Thyroid gland (tissue), 4 donors: ENCODE measurements around the gene PALMD. TPM values are rescaled to one million over a fixed set of nuclear protein-coding genes. Genes with fewer than 3 reads are reported as not detected.

Source experiments
- DNase-seq, 2 donors: peaks; one replicate each; pipeline ENCODE4 v3.0.0-alpha.2; 2019
- H3K27ac ChIP-seq, 3 donors: fragments of 200-600 bp; sonication (generic); 1 replicate in 2 of 3; 2 replicates in 1 of 3; pipeline ENCODE4 v1.5.1; 2016 to 2019; ENCODE audit warnings: mild to moderate bottlenecking in 1 of 3, moderate library complexity in 1 of 3
- H3K27me3 ChIP-seq: fragments of 200-600 bp; sonication (generic); one replicate; pipeline ENCODE4 v1.5.1; 2019
- H3K36me3 ChIP-seq, 2 donors: fragments of 200-600 bp; sonication (generic); one replicate each; pipeline ENCODE4 v1.5.1; 2016 to 2019
- H3K4me1 ChIP-seq, 2 donors: fragments of 200-600 bp; sonication (generic); one replicate each; pipeline ENCODE4 v1.5.1; 2017 to 2019
- H3K4me3 ChIP-seq, 3 donors: fragments of 200-600 bp; sonication (generic); replicated peaks in 1 of 3; 1 replicate in 2 of 3; 2 replicates in 1 of 3; pipeline ENCODE4 v1.5.1; 2016; ENCODE audit warnings: mild to moderate bottlenecking in 1 of 3
- H3K9me3 ChIP-seq: fragments of 200-600 bp; sonication (generic); one replicate; pipeline ENCODE4 v1.5.1; 2017
- CTCF ChIP-seq, 6 experiments: fragments of 200-600 bp in 3 of 6; fragments of 450-650 bp in 3 of 6; sonication (generic) in 3 of 6; IDR thresholded peaks; one replicate each; pipeline ENCODE4 v1.5.1; 2016 to 2019; ENCODE audit warnings: antibody characterized with exemption in 6 of 6, mild to moderate bottlenecking in 2 of 6, inconsistent platforms in 1 of 6, moderate library complexity in 1 of 6
- POLR2A ChIP-seq, 2 donors: fragments of 450-650 bp; IDR thresholded peaks; one replicate each; pipeline ENCODE4 v1.6.1; 2017; ENCODE audit warnings: antibody characterized with exemption in 2 of 2, mild to moderate bottlenecking in 2 of 2, moderate library complexity in 1 of 2
- WGBS, 2 donors: methylation state at CpG; one replicate each; pipeline ENCODE4 v1.1.5; 2017; 5-methylcytosine and 5-hydroxymethylcytosine counted together
- intact Hi-C: fragments of 100-400 bp; cut with DNase I; formaldehyde crosslinking; loops from one replicate; pipeline ENCODE4 v1.15.1; 2023
- total RNA-seq, 4 donors: library from RNA; depleted of rRNA; stranded (reverse); fragments of >200 nt; gene quantifications; one replicate each; pipeline ENCODE4 v1.2.3, GENCODE V29; 2016

Gene PALMD
- 10 to 100 TPM in 2 of 4 donors, 1 to 10 TPM in 2; 6.9 to 14.1 (median 11.2) TPM for total RNA-seq

- DNase-seq = peak; percentile 53 to 61
- Histone ChIP-seq H3K27ac (peak within 1 kb of the TSS; percentile 70 to 86 (median 71)), H3K9me3 (no peaks in the 10 kb centered on the region), H3K27me3 (no peaks in the 10 kb centered on the region), H3K4me1 (peaks cover 34 to 35% of the 10 kb centered on the region in 2 donors), H3K4me3 (peak within 1 kb of the TSS in 2 of 3 donors; percentile 12 to 29), H3K36me3 (no peaks in the 10 kb centered on the region)
- TF ChIP-seq POLR2A (IDR thresholded peaks at IDR 0.05) (peak in 1 of 2 donors; percentile 41), CTCF (IDR thresholded peaks at IDR 0.05) (no peak)
- WGBS, 2 donors = 14 to 16% methylated on average over 17 of the region's 17 CpGs
- intact Hi-C loops = no loop called here
These were observed at the start of gene PALMD for GRCh38 chr1:99645699-99646531. PALMD (plus strand) TSS chr1:99646113; CDS start chr1:99646318, 205 bp downstream.

- TF ChIP-seq POLR2A (IDR thresholded peaks at IDR 0.05) = no peak
- no peak for TF ChIP-seq CTCF (IDR thresholded peaks at IDR 0.05)
- H3K27ac ChIP-seq = no peak overlapping the region
- H3K9me3 ChIP-seq = no peaks in the 10 kb centered on the region
- no peaks in the 10 kb centered on the region for H3K36me3 ChIP-seq
- no peak overlapping the region for H3K4me3 ChIP-seq
- H3K4me1 ChIP-seq = no peaks in the 10 kb centered on the region
- intact Hi-C loops = no loop called here
- no peak for DNase-seq
- no peaks in the 10 kb centered on the region for H3K27me3 ChIP-seq
- 89 to 95% methylated on average over 2 of the region's 2 CpGs for WGBS, 2 donors
These were observed 47.0 kb upstream of the PALMD start for GRCh38 chr1:99598738-99599411.

- intact Hi-C loops = no loop called here
- no peak overlapping the region for H3K4me3 ChIP-seq
- H3K9me3 ChIP-seq = no peaks in the 10 kb centered on the region
- no peaks in the 10 kb centered on the region for H3K36me3 ChIP-seq
- H3K27ac ChIP-seq = no peak overlapping the region
- 90 to 94% methylated on average over 5 of the region's 5 CpGs for WGBS, 2 donors
- H3K27me3 ChIP-seq = no peaks in the 10 kb centered on the region
- no peaks in the 10 kb centered on the region for H3K4me1 ChIP-seq
- TF ChIP-seq CTCF (IDR thresholded peaks at IDR 0.05) = no peak
- TF ChIP-seq POLR2A (IDR thresholded peaks at IDR 0.05) = no peak
- no peak for DNase-seq
These were observed 46.2 kb upstream of the PALMD start for GRCh38 chr1:99599678-99600175.

GRCh38 chr1:99600782-99601181, 45.1 kb upstream of the PALMD start:
- intact Hi-C loops = no loop called here
- Histone ChIP-seq H3K4me3 (no peak overlapping the region), H3K27me3 (no peaks in the 10 kb centered on the region), H3K27ac (no peak overlapping the region), H3K36me3 (no peaks in the 10 kb centered on the region), H3K4me1 (no peaks in the 10 kb centered on the region), H3K9me3 (no peaks in the 10 kb centered on the region)
- TF ChIP-seq CTCF (IDR thresholded peaks at IDR 0.05) (no peak), POLR2A (IDR thresholded peaks at IDR 0.05) (no peak)
- 55 to 64% methylated on average over 3 of the region's 3 CpGs for WGBS, 2 donors
- DNase-seq = no peak

GRCh38 chr1:99601208-99601607, 44.7 kb upstream of the PALMD start:
- intact Hi-C loops = no loop called here
- no peaks in the 10 kb centered on the region for H3K9me3 ChIP-seq
- no peak overlapping the region for H3K4me3 ChIP-seq

More at GRCh38 chr1:99601208-99601607, 44.7 kb upstream of the PALMD start:
- H3K27ac ChIP-seq = no peak overlapping the region
- TF ChIP-seq CTCF (IDR thresholded peaks at IDR 0.05) (no peak), POLR2A (IDR thresholded peaks at IDR 0.05) (no peak)
- WGBS, 2 donors = 78% methylated on average over 3 of the region's 3 CpGs
- no peaks in the 10 kb centered on the region for H3K27me3 ChIP-seq
- no peaks in the 10 kb centered on the region for H3K36me3 ChIP-seq
- H3K4me1 ChIP-seq = no peaks in the 10 kb centered on the region
- no peak for DNase-seq
